Spleen (tissue), 7 donors: ENCODE data around the gene SCAMP4.

Experiments used
- POLR2A ChIP-seq, 3 donors: fragments of 450-650 bp; IDR thresholded peaks; one replicate each; pipeline ENCODE4 v1.5.1; 2017; ENCODE audit warnings: antibody characterized with exemption in 3 of 3, mild to moderate bottlenecking in 1 of 3
- TF ChIP-seq, protein P1 (sequence below), 11 experiments: fragments of 200-600 bp in 7 of 11; fragments of 450-650 bp in 4 of 11; sonication (generic) in 4 of 11; IDR thresholded peaks in 8 of 11; conservative IDR thresholded peaks in 3 of 11; 1 replicate in 7 of 11; 2 replicates in 4 of 11; pipeline versions ENCODE4 v1.4.0 to v1.8.0; 2016 to 2021; ENCODE audit warnings: antibody characterized with exemption in 11 of 11, inconsistent platforms in 4 of 11, mild to moderate bottlenecking in 1 of 11
- donor health status: DM: no; HTN: no; CAD: no; lungs with moderate emphysema.
- donor health status: DM: no; HTN: no; CAD: no.
- donor health status: DM: no; HTN: no; CAD: no.

DNA sequence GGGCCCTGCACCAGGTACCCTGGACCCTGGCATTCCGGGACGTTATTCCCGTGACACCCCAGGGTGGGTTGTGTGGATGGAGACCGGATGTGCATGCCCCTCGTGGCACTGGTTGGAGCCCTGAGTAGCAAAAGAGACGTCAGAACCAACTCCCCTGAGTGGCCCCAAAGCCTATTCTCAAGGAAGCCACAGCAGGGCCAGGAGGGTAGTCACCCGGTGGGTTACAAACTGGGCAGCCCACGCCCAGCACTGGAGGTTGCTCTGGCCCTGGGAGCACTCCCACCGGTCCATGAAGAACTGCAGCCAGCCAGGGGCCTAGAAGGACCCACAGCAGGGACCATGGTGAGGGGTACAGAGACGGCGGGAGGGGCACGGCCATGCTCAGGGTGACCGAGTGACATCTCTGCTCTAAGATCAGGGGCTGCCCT is 49.4 kb upstream of the SCAMP4 start:
- TF ChIP-seq, protein P1, sequence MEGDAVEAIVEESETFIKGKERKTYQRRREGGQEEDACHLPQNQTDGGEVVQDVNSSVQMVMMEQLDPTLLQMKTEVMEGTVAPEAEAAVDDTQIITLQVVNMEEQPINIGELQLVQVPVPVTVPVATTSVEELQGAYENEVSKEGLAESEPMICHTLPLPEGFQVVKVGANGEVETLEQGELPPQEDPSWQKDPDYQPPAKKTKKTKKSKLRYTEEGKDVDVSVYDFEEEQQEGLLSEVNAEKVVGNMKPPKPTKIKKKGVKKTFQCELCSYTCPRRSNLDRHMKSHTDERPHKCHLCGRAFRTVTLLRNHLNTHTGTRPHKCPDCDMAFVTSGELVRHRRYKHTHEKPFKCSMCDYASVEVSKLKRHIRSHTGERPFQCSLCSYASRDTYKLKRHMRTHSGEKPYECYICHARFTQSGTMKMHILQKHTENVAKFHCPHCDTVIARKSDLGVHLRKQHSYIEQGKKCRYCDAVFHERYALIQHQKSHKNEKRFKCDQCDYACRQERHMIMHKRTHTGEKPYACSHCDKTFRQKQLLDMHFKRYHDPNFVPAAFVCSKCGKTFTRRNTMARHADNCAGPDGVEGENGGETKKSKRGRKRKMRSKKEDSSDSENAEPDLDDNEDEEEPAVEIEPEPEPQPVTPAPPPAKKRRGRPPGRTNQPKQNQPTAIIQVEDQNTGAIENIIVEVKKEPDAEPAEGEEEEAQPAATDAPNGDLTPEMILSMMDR (IDR thresholded peaks at IDR 0.05 in 8 of 11, conservative IDR thresholded peaks at IDR 0.05 in 3 of 11) = peak in 1 of 11 experiments; percentile 3
- no peak for TF ChIP-seq POLR2A (IDR thresholded peaks at IDR 0.05)
